HepG2 (cell line): ENCODE results near the gene TBC1D30. TPM values are rescaled to one million over a fixed set of nuclear protein-coding genes. Genes with fewer than 3 reads are reported as not detected.

Experiments used
- ATAC-seq: fragments of 200-7000 bp; cut with Tn5 transposase; 3 replicates; pipeline ENCODE4 v1.9.1; 2020; ENCODE audit warnings: mild to moderate bottlenecking, moderate library complexity
- BruUV-seq: library from RNA; stranded (reverse); fragments of 400-500 nt; replicated peaks from 2 replicates; lab custom pipeline; 2021; lab: Mats Ljungman, UMichigan
- CTCF ChIA-PET: fragments of 300-600 bp; formaldehyde crosslinking; extraction: SDS; loops from one replicate; lab custom pipeline; 2021; ENCODE audit warnings: low total read pairs, inconsistent platforms, low intra/inter-chr PET ratio; lab: Yijun Ruan, JAX
- POLR2A ChIA-PET: fragments of 350-600 bp; sonication (Branson Sonifier 250); formaldehyde crosslinking; loops from one replicate; lab custom pipeline; 2020; ENCODE audit warnings: antibody characterized with exemption, inconsistent platforms; lab: Yijun Ruan, JAX
- DNase-seq: peaks from one replicate; pipeline ENCODE4 v3.0.0-alpha.2; 2015; ENCODE audit warnings: low spot score
- FAIRE-seq: peaks from 3 replicates; lab custom pipeline; 2011; peaks lifted over from hg19 to GRCh38; lab: Jason Lieb, UNC
- H2AFZ ChIP-seq: one replicate; pipeline ENCODE4 v1.6.1; 2011; ENCODE audit warnings: low read length, inconsistent platforms
- H3K27ac ChIP-seq: fragments of 300-600 bp; 3 replicates; pipeline ENCODE4 v1.8.0; 2011; ENCODE audit warnings: mixed run types, mild to moderate bottlenecking, mixed read lengths, low read length, inconsistent platforms; ENCODE audit not compliant: insufficient read depth; ENCODE audit errors: extremely low read length
- H3K27me3 ChIP-seq, 2 experiments: fragments of 200-600 bp in 1 of 2; 2 replicates in 1 of 2; 3 replicates in 1 of 2; pipeline versions ENCODE4 v1.6.0 to v1.8.0; 2011; ENCODE audit warnings: low read length in 2 of 2, mild to moderate bottlenecking in 2 of 2, moderate library complexity in 2 of 2, inconsistent platforms in 1 of 2; ENCODE audit not compliant: insufficient read depth in 2 of 2, control insufficient read depth in 1 of 2
- H3K36me3 ChIP-seq, 2 experiments: fragments of 200-600 bp in 1 of 2; replicated peaks in 1 of 2; 2 replicates in 1 of 2; 3 replicates in 1 of 2; pipeline versions ENCODE4 v1.5.1 to v1.8.0; 2011; ENCODE audit warnings: low read length in 2 of 2, inconsistent platforms in 1 of 2; ENCODE audit not compliant: insufficient read depth in 2 of 2, control insufficient read depth in 1 of 2
- H3K4me1 ChIP-seq: 2 replicates; pipeline ENCODE4 v1.5.1; 2012; ENCODE audit warnings: low read length, inconsistent platforms; ENCODE audit not compliant: insufficient read depth
- H3K4me2 ChIP-seq: 2 replicates; pipeline ENCODE4 v1.6.0; 2011; ENCODE audit warnings: low read depth, low read length, inconsistent platforms
- H3K4me3 ChIP-seq, 3 experiments: fragments of 200-600 bp in 1 of 3; sonication (generic), shearing (Covaris generic) in 1 of 3; replicated peaks in 1 of 3; 2 replicates each; pipeline ENCODE4 v1.5.1; 2011 to 2016; ENCODE audit warnings: low read length in 3 of 3, inconsistent platforms in 2 of 3, low read depth in 2 of 3, mild to moderate bottlenecking in 2 of 3, control low read depth in 1 of 3, mixed read lengths in 1 of 3; ENCODE audit not compliant: insufficient read depth in 1 of 3
- H3K79me2 ChIP-seq: one replicate; pipeline ENCODE4 v1.6.1; 2011; ENCODE audit warnings: low read length, inconsistent platforms; ENCODE audit not compliant: insufficient read depth
- H3K9ac ChIP-seq: 2 replicates; pipeline ENCODE4 v1.6.0; 2011; ENCODE audit warnings: mild to moderate bottlenecking, low read depth, low read length, inconsistent platforms; ENCODE audit not compliant: insufficient read depth
- H3K9me3 ChIP-seq: 2 replicates; pipeline ENCODE4 v1.5.1; 2012; ENCODE audit warnings: mild to moderate bottlenecking, low read length
- H4K20me1 ChIP-seq: 2 replicates; pipeline ENCODE4 v1.6.0; 2011; ENCODE audit warnings: inconsistent platforms, mild to moderate bottlenecking, low read length, moderate library complexity; ENCODE audit not compliant: insufficient read depth
- AHDC1 ChIP-seq: sonication (generic); formaldehyde crosslinking; IDR thresholded peaks from 2 replicates; pipeline ENCODE4 v1.5.1; 2020; ENCODE audit warnings: mild to moderate bottlenecking, missing genetic modification reagents, borderline replicate concordance
- ZFP36 ChIP-seq: fragments of 150-350 bp; IDR thresholded peaks from 2 replicates; pipeline ENCODE4 v1.6.1; 2018; ENCODE audit warnings: borderline replicate concordance, low read length, low read depth; ENCODE audit not compliant: partially characterized antibody
- ZFP36L2 ChIP-seq: sonication (generic); formaldehyde crosslinking; IDR thresholded peaks from 2 replicates; pipeline ENCODE4 v1.4.0; 2020; ENCODE audit warnings: missing genetic modification reagents
- ZHX1 ChIP-seq: sonication (generic); formaldehyde crosslinking; IDR thresholded peaks from 2 replicates; pipeline ENCODE4 v1.8.1; 2022; ENCODE audit warnings: low read depth, mild to moderate bottlenecking, missing genetic modification reagents
- ZNF446 ChIP-seq: sonication (generic); formaldehyde crosslinking; IDR thresholded peaks from 2 replicates; pipeline ENCODE4 v1.5.0; 2020; ENCODE audit warnings: mild to moderate bottlenecking, missing genetic modification reagents
- ZNF562 ChIP-seq: sonication (generic); formaldehyde crosslinking; IDR thresholded peaks from 2 replicates; pipeline ENCODE4 v1.8.0; 2022; ENCODE audit warnings: missing genetic modification reagents, borderline replicate concordance
- ZNF660 ChIP-seq: sonication (generic); formaldehyde crosslinking; IDR thresholded peaks from 2 replicates; pipeline ENCODE4 v1.5.1; 2020; ENCODE audit warnings: mild to moderate bottlenecking, low read depth, missing genetic modification reagents, borderline replicate concordance
- ZNF790 ChIP-seq: sonication (generic); formaldehyde crosslinking; IDR thresholded peaks from 2 replicates; pipeline ENCODE4 v1.8.0; 2022; ENCODE audit warnings: missing genetic modification reagents, mild to moderate bottlenecking, borderline replicate concordance
- WGBS: methylation state at CpG from one replicate; pipeline ENCODE4 v1.1.6; 2017; ENCODE audit warnings: low lambda C conversion rate; 5-methylcytosine and 5-hydroxymethylcytosine counted together
- in situ Hi-C: cut with HindIII; loops from 2 replicates; pipeline ENCODE4 v1.10.0; 2017; ENCODE audit warnings: low pct_unique_long_range_greater_than_20kb; ENCODE audit not compliant: extremely low pct_ligation_motif_present
- intact Hi-C: fragments of 100-400 bp; cut with micrococcal nuclease; formaldehyde crosslinking; loops from one replicate; pipeline ENCODE4 v1.10.0; 2022; ENCODE audit not compliant: unreplicated experiment
- polyA plus RNA-seq, 8 experiments: library from polyadenylated mRNA; depleted of rRNA in 3 of 8; stranded (reverse) in 7 of 8; unstranded in 1 of 8; fragments of >200 nt; fragmentation: Illumina TruSeq in 4 of 8; extraction: Trizol in 4 of 8; gene quantifications; 2 replicates each; pipeline versions ENCODE4 v1.2.1 to v1.2.3, GENCODE V29; 2011 to 2016; ENCODE audit warnings: low read depth in 4 of 8, missing spikeins in 1 of 8, mixed read lengths in 1 of 8; ENCODE audit not compliant: insufficient read depth in 1 of 8
- total RNA-seq, 5 experiments: library from RNA; depleted of rRNA; stranded (reverse); fragments of >200 nt; fragmentation: Illumina TruSeq; extraction: Trizol; gene quantifications; 2 replicates each; pipeline ENCODE4 v1.2.3, GENCODE V29; 2016; ENCODE audit warnings: low read depth in 1 of 5

TBC1D30 gene
- total and polyA plus RNA-seq, 2 of the 13 experiments (the other 11 are each of a cell fraction or from before 2014, with no cell fraction given) = 0.42 to 0.67 TPM

GRCh38 chr12:64782191-64782876 is 42.1 kb upstream of the TBC1D30 start:
- TF ChIP-seq ZNF660 (CRISPR knock-in tag) (no peak), ZFP36L2 (CRISPR knock-in tag) (no peak), ZNF446 (CRISPR knock-in tag) (no peak)
- DNase-seq (no peak), ATAC-seq (no peak), FAIRE-seq (no peak)
- Histone ChIP-seq H3K36me3 (no peaks in the 10 kb centered on the region), H3K4me3 (no peak overlapping the region), H3K27me3 (peaks cover 2 to 35% of the 10 kb centered on the region in 2 experiments; a peak in 4 of 5 replicates), H3K9ac (no peak overlapping the region), H3K27ac (no peak overlapping the region), H4K20me1 (no peaks in the 10 kb centered on the region), H3K4me2 (no peak overlapping the region), H3K4me1 (peaks cover 28% of the 10 kb centered on the region), H3K9me3 (no peaks in the 10 kb centered on the region), H2AFZ (no peak overlapping the region), H3K79me2 (no peaks in the 10 kb centered on the region)
- in situ Hi-C loops = no loop called here
- 78% methylated on average over 6 of the region's 6 CpGs for WGBS
- ChIA-PET CTCF (no interaction called here), POLR2A (no interaction called here)
- intact Hi-C loops = no loop called here
- BruUV-seq = no TSS peak

- Histone ChIP-seq H3K36me3 (no peaks in the 10 kb centered on the region), H3K4me2 (no peak overlapping the region), H3K27me3 (peaks cover 2 to 22% of the 10 kb centered on the region in 2 experiments; a peak in 3 of 5 replicates), H3K27ac (no peak overlapping the region), H3K4me1 (peaks cover 12% of the 10 kb centered on the region), H3K9me3 (no peaks in the 10 kb centered on the region), H4K20me1 (no peaks in the 10 kb centered on the region), H3K9ac (no peak overlapping the region), H3K79me2 (no peaks in the 10 kb centered on the region), H2AFZ (no peak overlapping the region), H3K4me3 (no peak overlapping the region)
- CTCF ChIA-PET = no interaction called here
- DNase-seq = no peak
- intact Hi-C loops = no loop called here
- WGBS = 75% methylated on average over 6 of the region's 6 CpGs
- no peak for ATAC-seq
- no TSS peak for BruUV-seq
- in situ Hi-C loops = no loop called here
- POLR2A ChIA-PET = no interaction called here
- FAIRE-seq = no peak
- TF ChIP-seq ZFP36 (no peak), ZNF790 (CRISPR knock-in tag) (no peak), ZNF562 (CRISPR knock-in tag) (no peak), AHDC1 (CRISPR knock-in tag) (no peak), ZHX1 (CRISPR knock-in tag) (no peak)
Observed at GRCh38 chr12:64785838-64786237, 38.6 kb upstream of the TBC1D30 start.
